ENCODE results near the gene GPR39. TPM values are rescaled to one million over a fixed set of nuclear protein-coding genes. Genes with fewer than 3 reads are reported as not detected.

The GPR39 gene
- polyA plus RNA-seq, 1 donor from 2014 or later, result 1.1 TPM

DNA sequence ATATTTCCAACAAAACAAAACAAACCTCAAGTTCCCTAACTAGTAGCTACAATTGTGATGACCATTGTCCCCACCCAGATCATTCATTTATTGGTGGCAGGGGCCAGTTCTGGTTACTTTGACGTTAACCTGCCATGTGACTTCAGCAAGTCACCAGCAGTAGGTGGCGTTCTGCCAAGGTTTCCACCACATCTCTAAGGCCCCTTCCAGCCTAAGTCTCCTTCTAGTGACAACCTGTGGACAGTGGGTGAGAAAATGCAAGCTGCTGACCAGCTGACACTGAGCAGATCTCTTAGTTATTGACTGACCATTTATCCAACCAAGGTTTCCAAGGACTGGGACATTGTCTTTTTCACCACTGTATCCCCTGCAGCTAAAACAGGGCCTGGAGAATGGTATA lies 98.4 kb downstream of the GPR39 start:
- Histone ChIP-seq H4K20me1 (ENCODE audit: insufficient read depth) (no peaks in the 10 kb centered on the region), H3K9me2 (ENCODE audit: insufficient read depth, low read length) (no peaks in the 10 kb centered on the region), H3K9ac (ENCODE audit: low read length) (no peak overlapping the region), H3K4me2 (ENCODE audit: low read length) (no peak overlapping the region), H3K4me3 (ENCODE audit: low read length) (no peak overlapping the region), H3K27ac (ENCODE audit: low read length) (no peak overlapping the region), H3K79me2 (replicated peaks; ENCODE audit: insufficient read depth, low read length) (no peaks in the 10 kb centered on the region), H3K36me3 (ENCODE audit: insufficient read depth, low read length) (no peaks in the 10 kb centered on the region), H3K27me3 (ENCODE audit: insufficient read depth, low read depth, low read length) (no peaks in the 10 kb centered on the region), H2AFZ (ENCODE audit: low read depth, low read length) (no peak overlapping the region), H3K9me3 (ENCODE audit: low read length) (no peaks in the 10 kb centered on the region), H3F3A (ENCODE audit: insufficient read depth, low read length, poor library complexity, severe bottlenecking) (no peaks in the 10 kb centered on the region)
- TF ChIP-seq, protein P1, sequence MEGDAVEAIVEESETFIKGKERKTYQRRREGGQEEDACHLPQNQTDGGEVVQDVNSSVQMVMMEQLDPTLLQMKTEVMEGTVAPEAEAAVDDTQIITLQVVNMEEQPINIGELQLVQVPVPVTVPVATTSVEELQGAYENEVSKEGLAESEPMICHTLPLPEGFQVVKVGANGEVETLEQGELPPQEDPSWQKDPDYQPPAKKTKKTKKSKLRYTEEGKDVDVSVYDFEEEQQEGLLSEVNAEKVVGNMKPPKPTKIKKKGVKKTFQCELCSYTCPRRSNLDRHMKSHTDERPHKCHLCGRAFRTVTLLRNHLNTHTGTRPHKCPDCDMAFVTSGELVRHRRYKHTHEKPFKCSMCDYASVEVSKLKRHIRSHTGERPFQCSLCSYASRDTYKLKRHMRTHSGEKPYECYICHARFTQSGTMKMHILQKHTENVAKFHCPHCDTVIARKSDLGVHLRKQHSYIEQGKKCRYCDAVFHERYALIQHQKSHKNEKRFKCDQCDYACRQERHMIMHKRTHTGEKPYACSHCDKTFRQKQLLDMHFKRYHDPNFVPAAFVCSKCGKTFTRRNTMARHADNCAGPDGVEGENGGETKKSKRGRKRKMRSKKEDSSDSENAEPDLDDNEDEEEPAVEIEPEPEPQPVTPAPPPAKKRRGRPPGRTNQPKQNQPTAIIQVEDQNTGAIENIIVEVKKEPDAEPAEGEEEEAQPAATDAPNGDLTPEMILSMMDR (IDR thresholded peaks at IDR 0.05; ENCODE audit: poor library complexity, severe bottlenecking), result no peak
- no peak for TF ChIP-seq POLR2AphosphoS5 (IDR thresholded peaks at IDR 0.05)
- TF ChIP-seq EZH2 (IDR thresholded peaks at IDR 0.05; ENCODE audit: borderline replicate concordance, insufficient read depth, low read length, poor library complexity, severe bottlenecking), result no peak
- no peak for TF ChIP-seq TAF1 (IDR thresholded peaks at IDR 0.05; ENCODE audit: low read depth)

DNA sequence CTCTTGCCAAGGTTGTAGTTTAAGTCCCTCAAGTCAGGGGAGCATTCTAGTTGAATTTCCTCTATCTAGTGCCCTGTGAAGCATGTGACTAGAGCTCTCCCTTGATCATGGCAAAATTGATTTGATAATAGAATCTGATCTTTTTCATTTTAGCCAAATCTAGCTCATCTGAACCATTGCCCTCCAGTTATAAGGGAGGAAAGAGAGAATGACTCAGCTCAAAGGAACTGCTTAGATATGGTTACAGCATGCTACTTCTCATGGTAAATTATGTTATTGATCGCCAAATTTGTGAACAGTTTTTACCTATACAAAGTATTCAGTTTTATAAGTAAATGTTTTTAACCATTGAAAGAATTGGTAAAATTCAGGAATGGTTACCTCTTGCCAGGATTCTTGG lies 100.8 kb downstream of the GPR39 start:
- H3K4me2 ChIP-seq (ENCODE audit: low read length), result no peak overlapping the region
- H3K27me3 ChIP-seq (ENCODE audit: insufficient read depth, low read depth, low read length), result no peaks in the 10 kb centered on the region
- H3F3A ChIP-seq (ENCODE audit: insufficient read depth, low read length, poor library complexity, severe bottlenecking), result no peaks in the 10 kb centered on the region
- H2AFZ ChIP-seq (ENCODE audit: low read depth, low read length), result no peak overlapping the region
- no peak overlapping the region for H3K27ac ChIP-seq (ENCODE audit: low read length)
- no peak overlapping the region for H3K9ac ChIP-seq (ENCODE audit: low read length)
- H3K9me3 ChIP-seq (ENCODE audit: low read length), result no peaks in the 10 kb centered on the region
- H3K36me3 ChIP-seq (ENCODE audit: insufficient read depth, low read length), result no peaks in the 10 kb centered on the region
- no peak overlapping the region for H3K4me3 ChIP-seq (ENCODE audit: low read length)
- H4K20me1 ChIP-seq (ENCODE audit: insufficient read depth), result no peaks in the 10 kb centered on the region
- H3K79me2 ChIP-seq (replicated peaks; ENCODE audit: insufficient read depth, low read length), result no peaks in the 10 kb centered on the region
- H3K9me2 ChIP-seq (ENCODE audit: insufficient read depth, low read length), result no peaks in the 10 kb centered on the region
- TF ChIP-seq EZH2 (IDR thresholded peaks at IDR 0.05; ENCODE audit: borderline replicate concordance, insufficient read depth, low read length, poor library complexity, severe bottlenecking), result no peak
- TF ChIP-seq RAD21 (conservative IDR thresholded peaks at IDR 0.05), result no peak

DNA sequence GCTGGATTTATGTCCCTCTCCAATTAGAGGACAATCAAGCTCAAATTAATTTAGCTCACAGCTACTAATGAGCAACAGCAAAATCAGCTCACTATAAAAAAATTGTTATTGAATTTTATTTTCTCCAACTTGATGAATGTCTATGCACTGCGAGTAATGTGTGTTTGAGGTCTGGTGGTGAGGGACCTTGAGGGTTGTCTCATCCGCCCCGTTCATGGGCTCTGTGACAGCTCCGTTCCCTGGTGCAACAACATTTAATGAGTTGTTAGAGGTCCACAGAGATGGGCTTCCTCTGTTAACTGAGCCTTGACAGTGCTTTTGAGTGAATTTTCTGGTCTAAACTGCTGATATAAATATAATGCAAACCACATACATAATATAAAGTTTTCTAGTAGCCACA lies 101.7 kb downstream of the GPR39 start:
- no peaks in the 10 kb centered on the region for H3K27me3 ChIP-seq (ENCODE audit: insufficient read depth, low read depth, low read length)
- no peak overlapping the region for H3K4me3 ChIP-seq (ENCODE audit: low read length)
- no peak overlapping the region for H3K27ac ChIP-seq (ENCODE audit: low read length)
- TF ChIP-seq, protein P2, sequence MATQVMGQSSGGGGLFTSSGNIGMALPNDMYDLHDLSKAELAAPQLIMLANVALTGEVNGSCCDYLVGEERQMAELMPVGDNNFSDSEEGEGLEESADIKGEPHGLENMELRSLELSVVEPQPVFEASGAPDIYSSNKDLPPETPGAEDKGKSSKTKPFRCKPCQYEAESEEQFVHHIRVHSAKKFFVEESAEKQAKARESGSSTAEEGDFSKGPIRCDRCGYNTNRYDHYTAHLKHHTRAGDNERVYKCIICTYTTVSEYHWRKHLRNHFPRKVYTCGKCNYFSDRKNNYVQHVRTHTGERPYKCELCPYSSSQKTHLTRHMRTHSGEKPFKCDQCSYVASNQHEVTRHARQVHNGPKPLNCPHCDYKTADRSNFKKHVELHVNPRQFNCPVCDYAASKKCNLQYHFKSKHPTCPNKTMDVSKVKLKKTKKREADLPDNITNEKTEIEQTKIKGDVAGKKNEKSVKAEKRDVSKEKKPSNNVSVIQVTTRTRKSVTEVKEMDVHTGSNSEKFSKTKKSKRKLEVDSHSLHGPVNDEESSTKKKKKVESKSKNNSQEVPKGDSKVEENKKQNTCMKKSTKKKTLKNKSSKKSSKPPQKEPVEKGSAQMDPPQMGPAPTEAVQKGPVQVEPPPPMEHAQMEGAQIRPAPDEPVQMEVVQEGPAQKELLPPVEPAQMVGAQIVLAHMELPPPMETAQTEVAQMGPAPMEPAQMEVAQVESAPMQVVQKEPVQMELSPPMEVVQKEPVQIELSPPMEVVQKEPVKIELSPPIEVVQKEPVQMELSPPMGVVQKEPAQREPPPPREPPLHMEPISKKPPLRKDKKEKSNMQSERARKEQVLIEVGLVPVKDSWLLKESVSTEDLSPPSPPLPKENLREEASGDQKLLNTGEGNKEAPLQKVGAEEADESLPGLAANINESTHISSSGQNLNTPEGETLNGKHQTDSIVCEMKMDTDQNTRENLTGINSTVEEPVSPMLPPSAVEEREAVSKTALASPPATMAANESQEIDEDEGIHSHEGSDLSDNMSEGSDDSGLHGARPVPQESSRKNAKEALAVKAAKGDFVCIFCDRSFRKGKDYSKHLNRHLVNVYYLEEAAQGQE (IDR thresholded peaks at IDR 0.05; ENCODE audit: borderline replicate concordance), result no peak
- no peak for TF ChIP-seq TAF1 (IDR thresholded peaks at IDR 0.05; ENCODE audit: low read depth)
- no peak overlapping the region for H3K4me2 ChIP-seq (ENCODE audit: low read length)
- H2AFZ ChIP-seq (ENCODE audit: low read depth, low read length), result no peak overlapping the region
- H3K9ac ChIP-seq (ENCODE audit: low read length), result no peak overlapping the region
- H3K36me3 ChIP-seq (ENCODE audit: insufficient read depth, low read length), result no peaks in the 10 kb centered on the region
- H3K9me2 ChIP-seq (ENCODE audit: insufficient read depth, low read length), result no peaks in the 10 kb centered on the region
- H4K20me1 ChIP-seq (ENCODE audit: insufficient read depth), result no peaks in the 10 kb centered on the region
- no peaks in the 10 kb centered on the region for H3K9me3 ChIP-seq (ENCODE audit: low read length)
- no peaks in the 10 kb centered on the region for H3F3A ChIP-seq (ENCODE audit: insufficient read depth, low read length, poor library complexity, severe bottlenecking)
- no peaks in the 10 kb centered on the region for H3K79me2 ChIP-seq (replicated peaks; ENCODE audit: insufficient read depth, low read length)
